ENCODE data around the gene ARHGAP11A.

The ARHGAP11A gene

GRCh38 chr15:32685576-32685975 is 70.3 kb downstream of the ARHGAP11A start:
- no peak for DNase-seq (ENCODE audit: low spot score)
- no peak overlapping the region for H3K4me3 Mint-ChIP-seq
- H3K4me1 Mint-ChIP-seq (ENCODE audit: low read depth), result peaks cover 9% of the 10 kb centered on the region
- no peaks in the 10 kb centered on the region for H3K9me3 Mint-ChIP-seq
- H3K36me3 Mint-ChIP-seq (ENCODE audit: low read depth), result no peaks in the 10 kb centered on the region
- H3K27me3 Mint-ChIP-seq (ENCODE audit: low read depth), result no peaks in the 10 kb centered on the region
- H3K27ac Mint-ChIP-seq, result no peak overlapping the region

- Mint-ChIP-seq H3K9me3 (no peaks in the 10 kb centered on the region), H3K27me3 (ENCODE audit: low read depth) (no peaks in the 10 kb centered on the region), H3K4me3 (no peak overlapping the region), H3K27ac (no peak overlapping the region), H3K4me1 (ENCODE audit: low read depth) (peaks cover 9% of the 10 kb centered on the region), H3K36me3 (ENCODE audit: low read depth) (no peaks in the 10 kb centered on the region)
- no peak for DNase-seq (ENCODE audit: low spot score)
These were observed 72.3 kb downstream of the ARHGAP11A start for GRCh38 chr15:32687556-32687955.

GRCh38 chr15:32688151-32688639 is 72.9 kb downstream of the ARHGAP11A start:
- Mint-ChIP-seq H3K9me3 (no peaks in the 10 kb centered on the region), H3K4me1 (ENCODE audit: low read depth) (peaks cover 9% of the 10 kb centered on the region), H3K4me3 (no peak overlapping the region), H3K27me3 (ENCODE audit: low read depth) (no peaks in the 10 kb centered on the region), H3K36me3 (ENCODE audit: low read depth) (no peaks in the 10 kb centered on the region), H3K27ac (no peak overlapping the region)
- no peak for DNase-seq (ENCODE audit: low spot score)
